Measurements from ENCODE around the gene ATXN3L. TPM values are rescaled to one million over a fixed set of nuclear protein-coding genes. Genes with fewer than 3 reads are reported as not detected.
A peak's percentile ranks its signal among the peaks of the same experiment; 100 is the strongest.

ATXN3L gene
- total and polyA plus RNA-seq, 2 of the 8 experiments (the other 6 are each of a cell fraction or from before 2014, with no cell fraction given): not detected

DNA sequence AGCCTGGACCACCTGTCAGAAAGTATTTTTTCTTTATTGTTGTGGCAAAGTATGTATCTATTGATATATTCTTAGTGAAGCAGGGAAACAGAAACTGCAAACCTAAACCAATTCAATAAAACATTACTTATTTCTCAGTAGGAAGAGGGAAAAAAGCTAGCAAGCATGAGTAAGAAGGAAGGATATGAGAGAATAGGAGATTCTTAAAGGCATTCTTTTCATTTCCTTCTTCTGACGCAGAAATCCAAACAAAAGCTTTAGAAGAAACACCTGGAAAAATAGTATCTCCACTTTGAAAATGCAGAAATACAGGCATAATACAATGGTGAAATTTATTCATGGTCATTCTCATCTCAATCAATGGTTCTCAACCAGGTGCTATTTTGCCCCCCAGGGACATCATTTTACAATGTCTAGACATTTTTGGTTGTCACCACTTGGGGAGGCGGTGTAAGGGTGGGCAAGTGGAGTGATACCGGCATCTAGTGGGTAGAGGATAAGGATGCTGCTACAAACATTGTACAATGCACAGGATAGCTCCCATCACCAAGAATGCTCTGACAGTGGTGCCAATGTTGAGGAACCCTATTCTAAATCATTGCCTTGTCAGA lies 21.7 kb upstream of the ATXN3L start:
- Histone ChIP-seq H3K9me3 (ENCODE audit: insufficient read depth in 2 of 2, low read depth in 1 of 2, low read length in 1 of 2) (no peaks in the 10 kb centered on the region), H3K36me3 (ENCODE audit: control insufficient read depth in 2 of 4, insufficient read depth in 4 of 4, low read length in 3 of 4) (no peaks in the 10 kb centered on the region), H3K9ac (replicated peaks in 1 of 4; ENCODE audit: extremely low read depth in 1 of 4, low read depth in 3 of 4, low read length in 3 of 4) (no peak overlapping the region), H2BK5ac (ENCODE audit: low read depth, low read length) (no peak overlapping the region), H2BK20ac (ENCODE audit: low read length) (no peak overlapping the region), H3K4me3 (ENCODE audit: extremely low read depth in 1 of 4, insufficient read depth in 2 of 4, low read depth in 3 of 4, low read length in 4 of 4) (no peak overlapping the region), H2BK120ac (replicated peaks; ENCODE audit: low read depth, low read length) (no peak overlapping the region), H4K8ac (ENCODE audit: extremely low read depth, insufficient read depth, low read length) (no peak overlapping the region), H3K18ac (ENCODE audit: extremely low read depth, low read length) (no peak overlapping the region), H3K79me2 (ENCODE audit: control insufficient read depth in 1 of 2, insufficient read depth in 2 of 2, low read length in 2 of 2) (no peaks in the 10 kb centered on the region), H3K27ac (ENCODE audit: low read depth, low read length) (no peak overlapping the region), H2BK12ac (ENCODE audit: low read depth, low read length) (no peak overlapping the region), H3K14ac (ENCODE audit: insufficient read length) (no peak overlapping the region), H3K4ac (replicated peaks; ENCODE audit: insufficient read length, low read depth, low read length) (no peak overlapping the region), H3K4me2 (ENCODE audit: insufficient read depth in 1 of 2, low read depth in 2 of 2, low read length in 2 of 2) (no peak overlapping the region), H3K23me2 (ENCODE audit: low read depth, low read length) (no peaks in the 10 kb centered on the region), H3K4me1 (replicated peaks in 1 of 4; ENCODE audit: control insufficient read depth in 3 of 4, insufficient read depth in 4 of 4, low read length in 3 of 4) (no peaks in the 10 kb centered on the region), H4K5ac (ENCODE audit: insufficient read length, low read depth, low read length) (no peak overlapping the region), H2AFZ (ENCODE audit: low read length) (no peak overlapping the region), H2BK15ac (ENCODE audit: low read length) (no peak overlapping the region), H3K23ac (ENCODE audit: insufficient read length) (no peak overlapping the region), H3K79me1 (ENCODE audit: low read depth, low read length) (no peaks in the 10 kb centered on the region), H3K56ac (replicated peaks; ENCODE audit: insufficient read length, low read depth, low read length) (no peak overlapping the region), H2AK5ac (ENCODE audit: low read depth, low read length) (no peak overlapping the region), H3K27me3 (replicated peaks in 1 of 4; ENCODE audit: control insufficient read depth in 3 of 4, extremely low read depth in 1 of 4, insufficient read depth in 3 of 4, low read length in 3 of 4) (no peaks in the 10 kb centered on the region), H4K91ac (replicated peaks; ENCODE audit: insufficient read length, low read length) (no peak overlapping the region), H4K20me1 (replicated peaks in 1 of 2; ENCODE audit: control insufficient read depth in 1 of 2, insufficient read depth in 2 of 2, low read length in 2 of 2) (no peaks in the 10 kb centered on the region)
- TF ChIP-seq RFX5 (IDR thresholded peaks at IDR 0.05; ENCODE audit: borderline replicate concordance, low read depth, low read length) (no peak), RAD21 (IDR thresholded peaks at IDR 0.05 in 1 of 2, conservative IDR thresholded peaks at IDR 0.05 in 1 of 2; ENCODE audit: low read depth in 2 of 2, low read length in 2 of 2) (peak; percentile 11 to 43; a peak in 3 of 4 replicates), PHF8 (conservative IDR thresholded peaks at IDR 0.05; ENCODE audit: low read depth, low read length) (no peak), TBP (IDR thresholded peaks at IDR 0.05; ENCODE audit: low read depth, low read length) (no peak), SIRT6 (IDR thresholded peaks at IDR 0.05; ENCODE audit: low read length) (no peak), HDAC2 (IDR thresholded peaks at IDR 0.05; ENCODE audit: borderline replicate concordance in 1 of 2, low read depth in 2 of 2, low read length in 2 of 2) (no peak)
- TF ChIP-seq, protein P1, sequence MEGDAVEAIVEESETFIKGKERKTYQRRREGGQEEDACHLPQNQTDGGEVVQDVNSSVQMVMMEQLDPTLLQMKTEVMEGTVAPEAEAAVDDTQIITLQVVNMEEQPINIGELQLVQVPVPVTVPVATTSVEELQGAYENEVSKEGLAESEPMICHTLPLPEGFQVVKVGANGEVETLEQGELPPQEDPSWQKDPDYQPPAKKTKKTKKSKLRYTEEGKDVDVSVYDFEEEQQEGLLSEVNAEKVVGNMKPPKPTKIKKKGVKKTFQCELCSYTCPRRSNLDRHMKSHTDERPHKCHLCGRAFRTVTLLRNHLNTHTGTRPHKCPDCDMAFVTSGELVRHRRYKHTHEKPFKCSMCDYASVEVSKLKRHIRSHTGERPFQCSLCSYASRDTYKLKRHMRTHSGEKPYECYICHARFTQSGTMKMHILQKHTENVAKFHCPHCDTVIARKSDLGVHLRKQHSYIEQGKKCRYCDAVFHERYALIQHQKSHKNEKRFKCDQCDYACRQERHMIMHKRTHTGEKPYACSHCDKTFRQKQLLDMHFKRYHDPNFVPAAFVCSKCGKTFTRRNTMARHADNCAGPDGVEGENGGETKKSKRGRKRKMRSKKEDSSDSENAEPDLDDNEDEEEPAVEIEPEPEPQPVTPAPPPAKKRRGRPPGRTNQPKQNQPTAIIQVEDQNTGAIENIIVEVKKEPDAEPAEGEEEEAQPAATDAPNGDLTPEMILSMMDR (IDR thresholded peaks at IDR 0.05; ENCODE audit: control extremely low read depth in 1 of 3, insufficient read depth in 1 of 3, low read depth in 1 of 3, low read length in 3 of 3): peak in 1 of 3 experiments; percentile 17; a peak in 1 of 4 replicates
- TF ChIP-seq, protein P2, sequence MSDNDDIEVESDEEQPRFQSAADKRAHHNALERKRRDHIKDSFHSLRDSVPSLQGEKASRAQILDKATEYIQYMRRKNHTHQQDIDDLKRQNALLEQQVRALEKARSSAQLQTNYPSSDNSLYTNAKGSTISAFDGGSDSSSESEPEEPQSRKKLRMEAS (IDR thresholded peaks at IDR 0.05): no peak
- DNase-seq (ENCODE audit: low read depth in 1 of 2, low spot score in 2 of 2): no peak
- 96% methylated on average over 3 of the region's 3 CpGs; no CpG with 5 or more reads in 1 of the 2 experiments for WGBS, 2 experiments (ENCODE audit: extremely low coverage in 1 of 2, insufficient coverage in 1 of 2, insufficient read length in 1 of 2, insufficient replicate concordance in 2 of 2, low coverage in 1 of 2, low lambda C conversion rate in 2 of 2, missing lambda C conversion rate in 1 of 2)
- no peak for FAIRE-seq
- ChIA-PET POLR2A (ENCODE audit: partially characterized antibody) (interaction anchor here (0.6 kb wide), 1 partner anchor 87 kb away, joined by 3 read pairs; no protein-coding TSS in a partner anchor), CTCF (ENCODE audit: partially characterized antibody) (interaction anchor here (0.7 to 1.0 kb wide), 2 partner anchors 54 to 155 kb away, joined by 3 read pairs; no protein-coding TSS in a partner anchor)
